Measurements from ENCODE around the gene SLC46A3.
"Not testable (repeated sequence)": the region's sequence is repeated elsewhere in the genome, so short reads cannot be mapped to it uniquely, and the experiment has no call there.

SLC46A3 gene, protein sequence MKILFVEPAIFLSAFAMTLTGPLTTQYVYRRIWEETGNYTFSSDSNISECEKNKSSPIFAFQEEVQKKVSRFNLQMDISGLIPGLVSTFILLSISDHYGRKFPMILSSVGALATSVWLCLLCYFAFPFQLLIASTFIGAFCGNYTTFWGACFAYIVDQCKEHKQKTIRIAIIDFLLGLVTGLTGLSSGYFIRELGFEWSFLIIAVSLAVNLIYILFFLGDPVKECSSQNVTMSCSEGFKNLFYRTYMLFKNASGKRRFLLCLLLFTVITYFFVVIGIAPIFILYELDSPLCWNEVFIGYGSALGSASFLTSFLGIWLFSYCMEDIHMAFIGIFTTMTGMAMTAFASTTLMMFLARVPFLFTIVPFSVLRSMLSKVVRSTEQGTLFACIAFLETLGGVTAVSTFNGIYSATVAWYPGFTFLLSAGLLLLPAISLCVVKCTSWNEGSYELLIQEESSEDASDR

GRCh38 chr13:28718543-28719226, at the start of gene SLC46A3:
Gene SLC46A3, minus strand, starts transcription at chr13:28718970. Its CDS starts 972 bp downstream, at chr13:28717998.
- peak; percentile 95 for DNase-seq (ENCODE audit: low read depth)

DNA sequence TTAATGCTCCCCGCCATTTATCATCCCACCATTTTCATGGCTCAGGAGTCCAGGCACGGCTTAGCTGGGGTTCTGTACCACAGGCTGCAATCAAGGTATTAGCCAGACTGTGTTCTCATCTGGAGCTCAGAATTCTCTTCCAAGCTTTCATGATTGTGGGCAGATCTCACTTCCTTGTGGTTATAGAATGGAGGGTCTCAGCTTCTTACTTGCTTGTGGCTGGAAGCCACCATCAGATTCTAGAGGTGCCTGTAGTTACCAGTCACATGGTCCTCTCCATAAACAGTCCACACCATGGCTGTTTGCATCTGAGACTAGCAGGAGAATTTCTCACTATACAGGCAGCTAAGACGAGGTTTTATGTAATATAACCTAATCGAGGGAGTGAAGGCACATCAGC, 45.1 kb upstream of the SLC46A3 start:
- no peak for DNase-seq (ENCODE audit: low read depth)

GRCh38 chr13:28761586-28761985, 42.8 kb upstream of the SLC46A3 start:
- DNase-seq (ENCODE audit: low read depth), result no peak

DNA sequence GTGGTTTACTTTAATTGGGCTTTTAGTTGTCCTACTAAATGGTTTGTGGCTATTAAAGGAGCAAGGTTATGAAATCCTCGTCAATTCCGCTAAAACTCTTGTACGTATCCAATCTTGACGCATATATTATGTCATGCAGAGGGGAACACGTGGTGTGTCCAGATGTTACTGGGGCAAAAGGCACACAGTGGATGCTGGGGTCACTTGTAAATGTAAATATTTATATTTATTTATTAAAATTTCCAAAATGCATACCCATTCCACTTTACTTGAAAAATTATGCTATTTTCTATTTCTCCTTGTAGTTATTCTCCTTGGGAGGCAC, 36.7 kb upstream of the SLC46A3 start:
- DNase-seq (ENCODE audit: low read depth), result no peak

DNA sequence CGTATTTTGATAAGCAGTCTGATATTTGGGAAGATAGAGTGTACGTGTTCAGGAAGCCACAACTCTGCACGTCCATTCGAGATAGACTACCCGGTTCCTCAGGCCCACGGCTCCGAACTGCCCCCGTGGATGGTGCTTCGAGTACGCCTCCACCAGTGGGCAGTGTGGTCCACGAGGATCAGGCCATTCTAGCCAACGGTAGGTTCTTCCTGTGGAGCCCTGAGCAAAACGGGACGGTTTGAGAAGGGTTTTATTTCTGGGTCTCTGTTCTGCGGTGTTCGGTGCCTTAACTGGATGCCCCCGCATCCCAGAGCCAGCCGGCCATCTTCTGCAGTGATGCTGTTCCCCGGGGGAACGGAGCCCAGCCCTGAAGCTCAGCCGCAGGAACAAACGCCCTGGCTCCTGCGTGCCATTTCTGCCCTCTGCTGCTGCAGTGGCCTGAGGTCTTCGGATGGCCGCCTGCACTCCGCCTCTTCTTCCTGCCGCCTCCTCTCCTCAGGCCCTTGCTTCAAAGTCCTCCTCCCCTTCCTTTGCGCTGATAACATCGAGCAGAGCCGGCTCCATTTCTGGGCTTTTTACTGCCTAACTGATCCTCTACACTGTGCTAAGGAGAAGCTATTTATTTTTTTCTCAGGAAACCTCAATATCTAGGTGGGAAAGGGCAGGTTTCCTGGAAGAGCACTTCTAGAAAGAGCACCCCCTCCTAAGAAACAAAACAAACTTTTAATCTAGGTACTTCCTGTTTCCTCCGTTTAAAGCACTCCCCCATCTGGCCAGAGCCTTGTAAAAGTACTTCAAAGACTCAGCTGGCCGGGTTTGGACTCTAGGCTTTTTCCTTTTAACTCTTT, 36.2 kb upstream of the SLC46A3 start:
- DNase-seq (ENCODE audit: low read depth), result no peak

- no peak for DNase-seq (ENCODE audit: low read depth)
Observed at GRCh38 chr13:28753946-28754345, 35.2 kb upstream of the SLC46A3 start.

GRCh38 chr13:28753208-28753892, 34.6 kb upstream of the SLC46A3 start:
- no peak for DNase-seq (ENCODE audit: low read depth)

GRCh38 chr13:28751175-28751960, 32.6 kb upstream of the SLC46A3 start:
- DNase-seq (ENCODE audit: low read depth), result no peak

- no peak for DNase-seq (ENCODE audit: low read depth)
Observed at GRCh38 chr13:28750187-28751045, 31.6 kb upstream of the SLC46A3 start.

DNA sequence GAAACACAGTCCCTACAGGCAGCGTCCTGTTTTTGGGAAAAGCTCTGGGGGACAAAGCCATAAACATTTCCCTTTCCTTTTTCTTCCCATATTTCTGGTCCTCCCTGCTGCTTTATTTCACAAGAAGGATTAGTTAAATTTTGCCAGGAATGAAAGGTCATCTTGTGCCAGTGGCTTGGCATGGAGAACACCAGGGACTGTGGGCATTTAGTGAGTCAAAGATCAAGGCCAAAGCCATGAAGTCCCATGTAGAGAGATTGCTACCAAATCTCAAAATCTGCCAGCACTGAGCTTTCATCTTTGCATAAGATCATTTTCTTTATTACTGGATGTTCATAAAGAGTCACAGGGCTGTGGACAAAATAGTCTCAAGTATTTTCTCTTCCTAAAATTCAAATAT, 29.1 kb upstream of the SLC46A3 start:
- no peak for DNase-seq (ENCODE audit: low read depth)

DNA sequence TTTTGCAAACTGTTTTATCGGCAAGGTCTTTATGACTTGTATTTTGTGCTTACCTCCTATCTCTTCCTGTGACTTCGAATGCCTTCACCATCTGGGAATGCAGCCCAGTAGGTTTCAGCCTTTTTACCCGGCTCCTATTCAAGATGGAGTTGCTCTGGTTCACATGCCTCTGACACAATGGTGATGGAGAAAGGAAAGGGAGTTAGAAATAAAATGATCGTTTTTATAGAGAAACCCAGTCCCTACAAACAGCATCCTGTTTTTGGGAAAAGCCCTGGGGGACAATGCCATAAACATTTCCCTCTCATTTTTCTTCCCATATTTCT, 27.5 kb upstream of the SLC46A3 start:
- DNase-seq (ENCODE audit: low read depth), result no peak

- DNase-seq (ENCODE audit: low read depth), result no peak
Observed at GRCh38 chr13:28744656-28745055, 25.9 kb upstream of the SLC46A3 start.

DNA sequence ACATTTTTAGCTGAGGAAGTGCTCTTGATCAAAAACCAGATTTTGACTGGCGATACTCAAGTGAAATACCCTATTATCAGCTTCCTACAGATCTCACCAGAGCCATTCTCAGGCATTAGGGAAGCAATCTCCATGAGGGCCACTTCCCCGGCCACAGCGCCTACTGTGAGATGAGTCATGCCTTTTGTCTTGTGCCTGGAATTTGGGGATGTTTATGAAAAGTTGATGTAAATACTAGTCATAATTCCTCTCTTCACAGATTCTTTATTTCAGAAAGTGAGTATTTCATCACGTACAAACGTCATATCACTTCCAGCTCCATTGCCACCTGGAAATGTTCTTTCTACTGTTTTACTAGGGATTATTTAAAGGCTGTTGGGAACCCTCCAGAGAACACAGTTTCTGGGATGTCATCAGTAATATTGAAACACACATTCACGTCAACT, 25.3 kb upstream of the SLC46A3 start:
- DNase-seq (ENCODE audit: low read depth), result no peak

DNA sequence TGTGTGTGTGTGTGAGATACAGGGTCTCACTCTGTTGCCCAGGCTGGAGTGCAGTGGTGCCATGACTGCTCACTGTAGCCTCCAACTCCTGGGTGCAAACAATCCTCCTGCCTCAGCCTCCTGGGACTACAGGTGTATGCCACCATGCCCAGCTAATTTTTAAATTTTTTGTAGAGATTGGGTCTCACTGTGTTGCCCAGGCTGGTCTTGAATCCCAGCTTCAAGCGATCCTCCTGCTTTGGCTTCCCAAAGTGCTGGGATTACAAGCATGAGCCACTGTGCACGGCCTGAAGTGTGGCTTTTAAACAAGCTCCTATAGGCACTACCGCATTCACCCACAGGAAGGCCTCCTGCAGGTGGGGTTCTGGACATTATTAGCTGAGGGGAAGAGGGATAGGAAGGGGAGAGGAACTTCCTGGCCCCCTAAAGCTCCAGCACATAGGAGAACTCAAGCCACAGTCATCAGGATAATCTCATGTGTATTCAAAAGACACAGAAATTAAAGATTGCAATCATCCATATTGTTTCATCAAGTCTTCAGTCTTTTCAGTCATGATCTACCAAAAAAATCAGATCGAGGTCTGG, 24.8 kb upstream of the SLC46A3 start:
- no peak for DNase-seq (ENCODE audit: low read depth)

DNA sequence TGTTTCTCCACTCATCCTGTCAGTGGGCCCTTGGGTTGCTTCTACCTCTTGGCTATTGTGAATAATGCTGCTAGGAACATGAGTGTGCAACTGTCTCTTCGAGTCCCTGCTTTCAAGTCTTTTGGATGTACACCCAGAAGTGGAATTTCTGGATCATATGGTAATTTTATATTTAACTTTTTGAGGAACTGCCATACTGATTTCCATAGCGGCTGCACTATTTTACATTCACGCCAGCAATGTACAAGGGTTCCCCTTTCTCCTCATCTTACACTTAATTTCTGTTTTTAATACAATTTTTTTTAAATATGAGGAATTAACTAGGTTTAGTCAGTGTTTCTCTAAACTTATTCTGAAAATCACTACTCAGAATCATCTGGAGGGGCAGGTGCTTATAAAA, 24.2 kb upstream of the SLC46A3 start:
- no peak for DNase-seq (ENCODE audit: low read depth)

DNA sequence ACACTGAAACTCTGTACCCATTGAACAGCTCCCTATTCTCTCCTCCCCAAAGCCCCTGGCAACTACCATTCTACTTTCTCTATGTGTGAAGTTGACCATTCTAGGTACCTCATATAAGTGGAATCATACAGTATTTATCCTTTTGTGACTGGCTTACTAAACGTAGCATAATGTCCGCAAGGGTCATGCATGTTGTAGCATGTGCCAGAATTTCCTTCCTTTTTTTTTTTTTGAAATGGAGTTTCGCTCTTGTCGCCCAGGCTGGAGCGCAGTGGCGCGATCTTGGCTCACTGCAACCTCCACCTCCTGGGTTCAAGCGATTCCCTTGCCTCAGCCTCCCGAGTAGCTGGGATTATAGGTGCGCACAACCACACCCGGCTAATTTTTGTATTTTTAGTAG, 23.7 kb upstream of the SLC46A3 start:
- DNase-seq (ENCODE audit: low read depth), result not testable (repeated sequence)

GRCh38 chr13:28741084-28741491, 22.3 kb upstream of the SLC46A3 start:
- DNase-seq (ENCODE audit: low read depth), result no peak

GRCh38 chr13:28739376-28739775, 20.6 kb upstream of the SLC46A3 start:
- no peak for DNase-seq (ENCODE audit: low read depth)

DNA sequence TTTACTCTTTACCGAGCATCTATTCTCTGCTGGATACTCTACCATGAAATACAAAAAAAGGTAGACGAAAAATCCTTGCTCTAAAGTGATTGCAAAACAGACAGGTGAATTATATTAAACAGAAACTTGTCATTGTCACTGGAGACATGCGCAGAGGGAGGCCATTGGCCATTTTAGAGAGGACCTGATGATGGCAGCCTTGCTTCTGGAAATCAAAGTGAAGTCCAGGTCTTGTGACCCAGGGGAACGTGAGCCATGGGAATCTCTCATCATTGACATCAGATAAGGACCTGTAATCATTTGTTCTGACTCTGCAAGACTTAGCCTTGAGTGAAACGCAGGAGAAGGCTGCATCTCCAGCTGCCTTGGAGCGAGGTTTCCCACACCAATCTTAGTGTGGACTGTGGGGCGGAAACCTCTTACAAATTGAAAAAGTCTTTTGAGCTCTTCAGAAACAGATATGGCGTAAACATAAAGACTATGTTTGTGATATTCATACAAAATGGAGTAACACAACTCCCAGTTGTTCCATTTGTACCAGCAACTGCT, 16.8 kb upstream of the SLC46A3 start:
- no peak for DNase-seq (ENCODE audit: low read depth)

DNA sequence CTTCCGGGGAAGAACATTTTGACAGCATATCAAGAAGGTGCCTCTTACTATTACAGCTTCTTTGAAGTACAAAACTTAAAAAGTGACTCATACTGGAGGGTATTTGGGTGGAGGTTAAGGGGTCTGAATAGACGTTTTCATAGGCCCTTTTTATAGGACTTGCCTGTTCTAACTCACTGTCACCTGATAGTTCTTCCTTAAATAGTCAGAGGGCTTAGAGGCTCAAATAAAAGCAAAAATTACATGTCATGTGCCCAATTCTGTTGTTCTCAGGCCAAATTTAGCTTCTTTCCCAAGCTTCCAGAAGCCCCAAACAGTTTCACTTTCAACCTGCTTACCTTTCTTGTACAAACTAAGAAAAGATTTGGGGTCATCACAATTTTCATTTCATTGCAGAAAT, 16.1 kb upstream of the SLC46A3 start:
- DNase-seq (ENCODE audit: low read depth), result no peak

All from activated T-cell treated with anti-CD3 and anti-CD28 coated beads for 1 hour (primary cell).